GM21526 (cell line): ENCODE results near the gene SIGMAR1.

Experiments
- ATAC-seq: cut with Tn5 transposase; IDR thresholded peaks from one replicate; pipeline ENCODE4 v1.9.1; 2021; ENCODE audit warnings: moderate library complexity; ENCODE audit not compliant: unreplicated experiment, low FRiP score

Gene SIGMAR1

DNA sequence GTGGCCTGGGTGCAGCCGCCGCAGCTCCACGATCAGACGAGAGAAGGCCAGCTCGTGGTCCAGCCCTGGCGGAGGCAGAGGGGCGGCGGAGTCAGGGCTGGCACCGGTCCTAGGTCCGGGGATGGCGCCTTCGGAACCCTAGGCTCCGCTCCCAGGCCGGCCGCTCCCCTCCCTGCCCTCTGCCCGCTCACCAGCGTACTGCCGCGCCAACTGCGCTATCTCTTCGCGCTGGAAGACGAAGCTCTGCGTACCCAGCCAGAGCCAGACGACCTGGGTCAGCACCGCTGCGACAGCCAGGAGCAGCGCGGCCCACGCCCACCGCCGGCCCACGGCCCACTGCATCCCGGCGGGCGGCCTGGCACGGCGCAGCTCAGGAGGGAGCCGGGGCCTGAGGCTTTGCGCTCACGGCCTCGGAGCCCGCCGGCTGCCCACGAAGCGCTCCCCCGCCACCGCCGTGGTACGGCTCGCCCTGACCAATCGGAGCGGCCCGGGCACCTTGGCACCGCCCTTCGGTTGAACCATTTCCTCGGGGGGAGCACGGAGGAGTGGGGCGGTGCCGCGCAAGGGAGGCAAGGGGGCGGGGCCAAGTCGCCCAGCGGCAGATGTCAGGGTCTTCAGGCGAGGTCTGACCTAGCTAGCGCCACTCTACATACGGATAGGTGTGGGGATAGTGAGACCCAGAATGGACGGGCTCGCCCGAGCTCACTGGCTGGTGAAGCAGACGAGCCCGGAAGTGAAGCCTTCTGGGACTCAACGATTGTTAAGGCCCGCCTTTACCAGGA, at the start of gene SIGMAR1:
SIGMAR1 (minus strand) TSS at position 432 of the 782 bp plus-strand sequence; CDS start at position 342, 90 bp downstream.
- peak; percentile 82 for ATAC-seq

DNA sequence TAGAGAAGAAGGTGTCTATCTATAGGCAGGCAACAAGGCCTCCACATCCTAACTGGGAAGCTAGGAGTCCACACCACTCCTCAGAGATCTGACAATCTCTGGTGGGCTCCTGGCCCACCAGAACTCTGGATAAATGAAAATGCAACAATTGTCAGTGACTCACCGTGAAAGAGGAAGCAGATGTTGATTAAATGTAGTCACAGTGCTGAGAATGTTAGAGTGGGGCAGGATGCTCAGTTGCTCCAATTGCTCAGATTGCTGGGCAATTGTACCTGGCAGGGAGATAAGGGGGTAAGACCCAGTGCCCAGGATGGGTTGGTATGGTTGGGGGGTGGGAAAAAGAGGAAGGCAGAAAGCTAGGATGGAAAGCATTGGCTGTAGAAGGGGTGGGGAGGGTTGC, 49.1 kb upstream of the SIGMAR1 start:
- no peak for ATAC-seq

DNA sequence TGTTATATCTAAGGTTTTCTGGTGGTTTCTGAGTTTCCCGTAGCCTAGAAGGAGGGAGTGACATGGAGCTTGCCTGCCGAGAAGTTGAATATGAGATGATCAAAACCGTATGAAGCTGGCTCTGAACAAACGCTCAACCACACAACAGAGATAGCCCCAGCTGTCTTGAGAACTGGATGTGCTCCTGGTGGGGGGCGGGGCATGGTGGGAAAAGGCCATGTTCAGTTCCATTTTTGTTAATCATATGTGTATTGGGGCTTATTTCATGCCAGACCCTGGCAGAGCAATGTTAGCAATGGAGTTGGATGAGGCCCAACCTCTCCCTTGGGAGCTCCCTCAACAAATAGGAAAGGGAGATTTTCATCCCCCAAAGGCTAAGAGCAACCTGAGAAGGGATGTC, 48.6 kb upstream of the SIGMAR1 start:
- ATAC-seq = no peak

DNA sequence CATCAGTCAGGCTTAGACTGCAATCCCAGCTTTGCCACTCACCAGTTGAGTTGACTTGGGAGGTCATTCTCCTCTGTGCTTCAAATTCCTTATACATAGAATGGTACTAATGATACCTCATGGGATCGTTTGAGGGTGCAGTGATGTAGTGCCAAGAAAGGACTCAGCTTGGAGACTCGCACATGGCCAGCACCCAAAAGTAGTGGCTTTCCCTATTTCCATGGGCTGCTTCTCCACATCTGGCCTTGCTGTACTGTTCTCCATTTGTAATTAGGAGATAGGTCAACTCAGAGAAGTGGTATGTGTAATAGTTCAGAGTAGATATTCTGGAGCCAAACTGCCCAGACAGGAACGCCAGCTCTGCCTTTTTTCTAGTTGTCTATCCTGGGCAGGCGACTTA, 48.0 kb upstream of the SIGMAR1 start:
- no peak for ATAC-seq

DNA sequence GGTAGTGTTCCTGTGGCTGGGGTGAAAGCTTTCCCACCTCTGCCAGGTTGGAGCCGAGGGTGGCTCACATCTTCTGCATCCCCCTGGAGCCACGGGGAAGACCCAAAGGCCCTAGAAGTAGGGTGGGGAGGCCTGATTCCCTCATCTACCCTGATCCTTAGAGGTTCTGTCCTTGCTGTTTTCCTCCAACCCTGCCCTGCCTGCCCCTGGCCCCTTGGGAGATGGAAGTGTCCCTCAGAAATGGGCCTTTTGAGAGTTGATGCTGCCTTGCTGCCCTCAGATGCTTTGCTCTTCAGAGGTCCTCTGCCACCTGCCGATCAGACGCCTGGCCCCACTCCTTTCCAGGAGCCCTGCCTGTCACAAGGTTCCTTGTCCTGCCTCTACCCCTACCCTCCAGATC, 47.2 kb upstream of the SIGMAR1 start:
- ATAC-seq = no peak

DNA sequence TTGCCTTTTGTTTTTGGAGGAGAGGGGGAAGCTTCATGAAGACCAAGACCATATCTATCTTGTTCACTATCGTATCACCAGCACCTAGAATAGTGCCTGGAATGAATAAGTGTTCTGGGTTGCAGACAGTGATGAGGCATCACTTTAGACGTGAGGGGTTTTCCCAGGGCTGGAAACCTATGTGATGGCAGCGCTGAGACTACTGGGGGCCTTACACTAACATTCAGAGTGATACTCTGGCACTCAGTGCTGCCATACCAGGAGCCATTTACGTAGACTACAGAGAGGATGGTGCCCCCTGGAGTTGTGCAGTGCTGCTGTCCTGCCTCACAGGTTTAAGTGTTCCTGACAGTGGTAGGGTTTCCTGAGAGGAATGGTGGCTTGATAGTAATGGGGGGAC, 46.6 kb upstream of the SIGMAR1 start:
- no peak for ATAC-seq

DNA sequence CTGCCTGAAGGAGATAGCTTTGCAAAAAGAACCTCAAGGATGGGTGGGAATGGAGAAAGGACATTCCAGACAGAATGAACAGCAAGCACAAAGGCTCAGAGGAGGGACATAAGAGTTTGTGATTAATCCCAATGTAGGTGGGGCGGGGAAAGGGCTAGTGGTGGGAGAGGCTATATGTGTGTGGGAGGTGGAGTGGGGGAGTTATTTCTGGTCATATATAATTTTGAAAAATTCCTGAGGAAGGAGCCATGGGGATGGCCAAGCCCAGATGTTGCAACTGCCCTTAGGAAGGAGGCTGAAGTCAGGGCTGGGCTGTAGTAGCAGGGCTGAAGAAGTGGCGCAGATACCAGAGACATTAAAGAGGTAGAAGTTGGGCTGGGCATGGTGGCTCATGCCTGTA, 38.3 kb upstream of the SIGMAR1 start:
- ATAC-seq = no peak

DNA sequence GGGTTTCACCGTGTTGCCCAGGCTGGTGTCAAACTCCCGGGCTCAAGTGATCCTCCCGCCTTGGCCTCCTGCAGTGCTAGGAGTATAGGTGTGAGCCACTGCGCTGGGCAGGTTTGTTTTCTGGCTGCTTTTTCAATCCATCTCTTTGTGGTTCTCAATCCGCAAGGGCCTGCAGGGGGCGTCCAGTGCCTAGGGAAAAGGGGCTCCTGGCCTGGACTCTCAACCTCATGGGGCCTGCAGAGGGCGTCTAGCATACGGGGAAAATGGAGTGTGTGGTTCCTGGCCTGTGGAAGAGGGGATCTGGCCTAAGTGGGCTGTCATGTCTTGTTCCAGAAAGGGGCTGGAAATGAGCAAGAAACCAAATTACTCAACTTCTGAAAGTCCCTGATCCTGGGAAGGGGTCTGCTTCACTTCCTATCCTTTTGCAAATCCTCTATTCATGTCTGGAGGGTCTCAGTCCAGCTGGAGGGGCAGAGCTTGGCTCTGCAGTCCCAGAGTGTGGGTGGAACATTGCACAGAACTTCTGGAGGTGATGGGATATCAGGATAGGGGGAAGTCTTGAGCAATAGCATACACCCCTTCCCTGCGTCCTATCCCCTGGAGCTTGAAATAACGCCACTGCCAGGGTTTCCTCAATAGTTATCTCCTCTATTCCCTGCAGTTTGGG, 37.6 kb upstream of the SIGMAR1 start:
- ATAC-seq = no peak

DNA sequence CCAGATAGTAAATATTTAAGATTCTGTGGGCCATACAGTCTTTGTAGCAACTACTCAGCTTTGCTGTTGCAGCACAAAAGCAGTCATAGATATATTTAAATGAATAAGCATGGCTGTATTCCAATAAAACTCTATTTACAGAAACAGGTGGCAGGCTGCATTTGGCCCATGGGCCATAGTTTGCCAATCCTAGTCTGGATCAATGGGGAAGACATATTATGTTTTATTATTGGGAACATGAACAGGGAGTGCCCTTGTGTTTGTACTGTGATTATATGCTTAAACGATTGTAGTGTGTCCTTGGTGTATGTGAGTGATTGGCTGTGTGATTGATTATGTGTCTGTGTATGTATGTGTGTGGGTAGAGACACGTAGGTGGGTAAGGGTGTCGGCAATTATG, 36.9 kb upstream of the SIGMAR1 start:
- ATAC-seq = no peak

DNA sequence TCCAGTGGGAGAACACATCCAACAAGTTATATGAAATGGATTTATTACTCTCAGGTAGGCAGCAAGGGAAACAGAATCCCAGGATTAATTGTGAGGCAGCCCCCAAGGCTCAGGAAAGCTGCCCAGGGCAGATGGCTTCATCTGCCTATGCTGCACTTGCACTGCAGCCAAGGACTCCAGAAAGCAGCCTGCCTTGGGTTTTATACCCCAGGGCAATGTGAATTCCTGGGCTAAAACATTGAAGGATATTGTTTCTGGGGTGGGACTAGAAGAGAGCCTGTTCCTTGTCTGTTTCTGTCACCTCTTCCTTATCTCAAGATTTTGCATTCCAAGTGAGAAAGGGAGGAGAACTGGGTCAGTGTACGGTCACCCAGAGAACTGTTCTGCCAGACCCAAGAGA, 33.7 kb upstream of the SIGMAR1 start:
- ATAC-seq = no peak

DNA sequence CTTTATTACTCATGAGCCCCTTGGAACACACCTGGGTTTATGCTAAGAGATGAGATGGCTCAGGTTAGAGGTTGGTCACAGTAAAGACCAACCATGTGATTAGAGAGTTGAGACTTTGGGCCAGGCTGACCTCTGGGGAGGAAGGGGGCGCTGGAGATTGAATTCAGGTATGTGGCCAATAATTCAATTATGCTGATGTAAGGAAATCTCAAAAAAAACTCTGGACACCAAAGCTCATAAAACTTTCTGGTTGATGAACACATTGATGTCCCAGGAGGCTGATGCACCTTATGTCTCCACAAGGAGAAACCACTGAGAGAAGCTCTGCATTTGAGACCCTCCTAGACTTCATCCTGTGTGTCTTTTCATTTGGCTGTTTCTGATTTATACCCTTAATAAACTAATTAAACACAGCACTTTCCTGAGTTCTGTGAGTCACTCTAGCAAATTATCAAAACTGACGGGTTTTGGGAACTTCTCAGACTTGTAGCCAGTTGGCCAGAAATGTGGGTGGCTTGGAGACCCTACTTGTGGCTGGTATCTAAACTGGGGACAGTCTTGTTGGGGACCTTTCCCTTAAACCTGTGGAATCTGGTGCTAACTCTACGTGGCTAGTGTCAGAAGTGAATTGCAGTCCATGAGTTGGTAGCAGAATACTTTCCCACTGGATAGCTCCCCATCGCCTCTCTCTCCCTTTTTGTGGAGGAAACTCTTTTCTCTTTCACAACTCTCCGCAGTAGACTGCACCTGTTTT, 32.4 kb upstream of the SIGMAR1 start:
- no peak for ATAC-seq

DNA sequence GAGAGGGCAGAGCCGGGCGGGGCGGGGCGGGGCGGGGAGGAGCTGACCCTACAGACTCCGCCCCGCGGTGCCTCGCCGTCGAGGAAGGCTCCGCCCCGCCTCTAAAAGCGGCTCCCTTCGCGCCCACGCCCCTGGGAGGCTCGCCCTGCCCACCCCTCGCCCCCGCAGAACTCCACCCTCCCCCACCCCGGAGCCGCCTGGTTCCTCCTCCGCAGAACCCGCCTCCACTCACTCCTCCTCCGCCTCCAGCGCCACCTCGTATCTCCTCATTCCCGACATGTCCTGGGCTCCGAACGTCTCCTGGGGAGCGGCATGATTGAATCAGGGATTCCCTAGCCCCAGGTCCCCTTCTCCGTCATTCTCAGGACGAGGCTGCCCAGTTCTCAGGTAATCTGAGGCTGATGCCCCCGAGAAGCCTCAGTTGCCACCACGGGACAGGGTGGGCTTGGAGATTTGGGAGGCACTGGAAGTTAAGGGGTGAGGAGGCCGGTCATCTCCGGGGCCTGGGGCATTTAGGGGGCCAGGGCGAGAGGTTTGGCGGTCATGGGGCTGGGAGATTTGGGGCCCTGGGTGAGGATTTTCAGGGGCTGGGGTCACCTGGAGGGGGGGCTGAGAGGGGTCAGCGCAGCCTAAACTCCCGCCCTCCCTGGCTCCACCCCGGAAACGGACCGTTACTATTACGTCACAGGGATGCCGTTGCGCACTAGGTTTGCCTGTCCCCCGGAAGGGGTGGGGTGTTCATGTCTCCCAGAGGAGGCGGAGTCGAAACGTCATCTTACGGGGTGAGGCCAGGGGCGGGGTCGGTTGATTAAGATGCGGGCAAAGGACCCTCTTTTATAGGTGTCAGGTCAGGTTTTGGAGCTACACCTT, 28.0 kb upstream of the SIGMAR1 start:
- peak; percentile 73 for ATAC-seq

DNA sequence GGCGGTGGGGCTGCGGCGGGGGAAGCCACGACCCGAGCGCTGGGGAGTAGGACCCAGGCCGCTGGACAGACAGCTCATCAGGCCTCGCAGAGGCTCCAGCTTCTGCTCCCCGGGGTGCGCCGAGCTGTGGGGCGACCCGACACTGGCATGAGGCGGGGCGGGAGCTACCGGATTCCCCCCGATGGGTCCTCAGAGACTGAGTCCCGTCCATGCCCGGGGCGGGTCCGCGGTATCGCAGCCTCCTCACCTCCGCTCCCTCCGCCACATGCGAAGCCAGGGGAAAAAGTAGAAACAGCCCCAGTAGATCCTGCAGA, 27.4 kb upstream of the SIGMAR1 start:
- ATAC-seq = no peak

DNA sequence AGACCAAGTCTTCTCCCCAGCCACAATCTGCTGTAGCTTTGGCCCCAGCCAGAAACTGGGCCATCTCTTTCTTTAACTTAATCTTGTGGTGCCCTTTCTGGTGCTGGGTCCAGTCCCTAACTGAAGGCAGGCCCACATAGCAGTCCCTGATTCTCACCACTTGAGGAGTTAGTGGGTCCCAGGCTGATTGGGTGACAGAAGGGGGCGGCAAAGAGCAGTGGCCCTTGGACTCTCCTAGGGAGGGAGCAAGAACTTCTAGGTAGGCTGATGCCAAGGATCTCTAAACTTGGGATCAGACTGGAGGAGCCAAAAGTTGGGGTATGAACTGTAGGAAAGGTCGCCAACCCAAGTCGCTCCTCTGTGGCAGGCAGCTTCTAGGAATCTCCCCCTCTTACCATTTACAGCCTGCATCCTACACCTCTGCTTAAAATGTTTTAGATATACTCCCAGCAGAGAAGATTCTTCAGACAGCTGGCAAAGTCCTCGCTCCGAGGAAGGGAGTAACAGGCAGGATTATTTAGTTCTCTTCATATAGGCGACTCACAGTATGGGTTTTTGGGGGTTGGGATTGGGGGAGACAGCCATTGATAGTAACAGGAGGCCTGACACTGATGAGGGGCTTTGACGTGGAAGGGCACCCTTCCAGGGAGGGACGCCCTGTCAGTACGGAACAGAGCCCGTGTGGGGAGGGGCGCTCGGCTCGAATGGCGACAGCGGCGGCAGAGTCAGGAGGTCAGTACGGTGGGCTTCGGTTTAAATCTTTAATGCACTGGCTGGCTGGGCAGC, 26.9 kb upstream of the SIGMAR1 start:
- ATAC-seq = no peak

DNA sequence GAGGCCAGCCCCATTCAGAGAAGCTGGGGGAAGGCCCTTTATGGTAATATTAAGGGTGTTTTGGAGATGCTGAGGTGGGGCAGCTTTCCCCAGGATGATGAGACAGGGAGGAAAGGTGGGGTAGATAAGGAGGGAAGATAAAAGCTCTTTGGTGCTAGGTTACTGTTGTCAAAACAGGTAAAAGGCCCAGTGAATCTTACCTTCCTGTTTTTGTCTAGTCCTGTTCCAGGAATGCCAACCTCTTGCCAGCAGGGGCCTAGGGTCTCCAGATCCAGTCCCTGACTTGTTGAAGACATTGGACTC, 25.7 kb upstream of the SIGMAR1 start:
- ATAC-seq = no peak

DNA sequence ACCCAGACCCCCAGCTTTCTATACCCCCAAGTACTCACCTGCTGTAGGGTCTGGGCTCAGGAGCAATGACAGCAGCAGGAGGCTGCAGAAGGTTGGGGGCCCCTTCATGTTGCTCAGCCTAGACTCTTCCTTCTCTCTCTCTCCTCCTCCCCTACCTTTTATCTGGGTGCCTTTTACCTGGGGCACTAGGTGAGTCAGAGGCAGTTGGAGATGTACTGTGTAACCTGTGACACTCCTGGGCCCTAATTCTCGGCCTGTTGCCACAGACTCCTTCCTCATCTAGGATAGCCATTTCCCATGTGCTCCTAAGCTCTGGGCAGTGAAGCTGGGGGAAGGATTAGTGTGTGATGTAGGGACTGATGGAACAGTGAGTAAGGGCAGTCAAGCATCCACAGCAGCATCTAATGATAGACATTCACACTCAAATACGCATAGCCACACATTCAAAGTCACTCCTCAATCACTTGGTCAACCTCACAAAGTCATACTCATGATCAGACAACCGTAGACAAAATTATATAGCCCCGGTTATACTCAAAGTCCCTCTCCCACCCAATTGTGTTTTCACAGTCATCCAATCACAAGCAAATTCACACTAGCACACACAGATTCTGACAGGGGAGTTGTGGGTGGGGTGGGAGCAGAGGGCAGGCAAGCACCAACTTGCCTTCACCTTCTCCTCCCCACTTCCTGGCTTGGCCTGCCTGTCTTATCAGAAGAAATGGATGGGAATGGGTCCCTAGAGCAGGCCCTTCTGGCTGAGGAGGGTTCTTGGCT, 25.1 kb upstream of the SIGMAR1 start, which contains the start of gene CCL27:
CCL27 (minus strand) TSS at position 132 of the 777 bp plus-strand sequence; CDS start at position 108, 24 bp downstream.
- no peak for ATAC-seq

DNA sequence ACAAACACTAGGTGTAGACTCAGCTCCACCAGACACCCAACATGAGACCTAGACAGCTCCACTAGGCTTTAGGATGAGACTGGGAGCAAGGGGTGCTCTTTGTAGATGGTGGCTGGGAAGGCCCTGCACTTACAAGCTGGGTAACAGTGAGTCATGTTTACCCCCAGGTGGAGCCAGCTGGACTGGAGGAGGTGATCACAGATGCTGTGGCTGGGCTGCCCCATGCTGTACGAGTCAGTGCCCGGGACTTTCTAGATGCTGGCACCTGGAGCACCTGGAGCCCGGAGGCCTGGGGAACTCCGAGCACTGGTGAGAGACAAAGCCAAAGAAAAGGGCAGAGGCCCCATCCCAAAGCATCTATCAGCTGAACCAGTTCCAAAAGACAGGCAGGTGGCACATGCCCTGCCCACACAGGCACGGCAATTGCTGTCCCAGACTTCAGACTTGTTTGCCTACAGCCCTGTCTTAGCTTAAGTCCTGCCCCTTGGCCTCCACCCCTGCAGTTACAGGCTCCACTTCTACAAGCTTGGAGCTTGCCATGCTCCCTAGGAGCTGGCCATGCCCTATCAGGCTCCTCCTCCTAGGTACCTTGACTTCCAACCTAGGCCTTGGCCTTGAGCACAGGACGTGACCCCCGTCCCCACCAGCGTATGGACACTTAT, 22.1 kb upstream of the SIGMAR1 start:
- ATAC-seq = no peak

DNA sequence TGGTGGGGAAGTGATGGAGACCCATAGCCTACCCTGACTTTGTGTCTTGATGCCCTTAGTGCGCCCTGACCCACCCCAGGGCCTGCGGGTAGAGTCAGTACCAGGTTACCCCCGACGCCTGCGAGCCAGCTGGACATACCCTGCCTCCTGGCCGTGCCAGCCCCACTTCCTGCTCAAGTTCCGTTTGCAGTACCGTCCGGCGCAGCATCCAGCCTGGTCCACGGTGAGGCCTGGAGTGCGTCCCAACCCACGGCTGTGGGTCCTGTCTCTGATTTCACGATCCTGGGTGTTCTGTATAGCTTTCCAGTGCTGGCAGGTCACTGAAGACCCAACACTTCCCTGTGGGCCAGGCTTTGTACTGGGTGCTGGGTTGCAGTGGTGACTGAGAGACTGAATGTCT, 20.9 kb upstream of the SIGMAR1 start:
- ATAC-seq = no peak

DNA sequence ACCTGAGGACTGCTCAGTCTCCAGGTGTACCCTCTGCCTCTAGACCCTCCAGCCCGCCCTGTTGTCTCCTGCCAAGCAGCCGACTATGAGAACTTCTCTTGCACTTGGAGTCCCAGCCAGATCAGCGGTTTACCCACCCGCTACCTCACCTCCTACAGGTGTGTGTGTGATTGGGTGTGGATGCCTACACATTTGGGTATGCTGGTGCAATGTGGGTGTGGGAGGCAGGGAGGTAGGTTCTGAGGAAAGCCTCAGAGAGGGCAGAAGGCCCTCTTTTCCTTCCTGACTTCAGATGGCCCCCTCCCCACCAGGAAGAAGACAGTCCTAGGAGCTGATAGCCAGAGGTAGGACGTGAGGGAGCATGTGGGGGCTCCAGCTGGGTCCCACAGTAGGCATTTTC, 19.4 kb upstream of the SIGMAR1 start:
- no peak for ATAC-seq
